K562 (cell line): ENCODE measurements around the gene TSC22D2. TPM values are rescaled to one million over a fixed set of nuclear protein-coding genes. Genes with fewer than 3 reads are reported as not detected.

ENCODE experiments used
- ATAC-seq: fragments of 200-7000 bp; cut with Tn5 transposase; 3 replicates; pipeline ENCODE4 v1.9.1; 2020; ENCODE audit warnings: moderate library complexity
- BruUV-seq: library from RNA; stranded (reverse); fragments of 400-500 nt; replicated peaks from 2 replicates; lab custom pipeline; 2021; lab: Mats Ljungman, UMichigan
- CTCF ChIA-PET: fragments of 300-600 bp; formaldehyde crosslinking; extraction: SDS; loops from one replicate; lab custom pipeline; 2021; ENCODE audit warnings: low intra/inter-chr PET ratio; lab: Yijun Ruan, JAX
- POLR2A ChIA-PET: fragments of 300-600, 350-650 bp; sonication (Branson Sonifier 250); formaldehyde crosslinking; extraction: SDS; loops from one replicate; lab custom pipeline; 2021; ENCODE audit warnings: antibody characterized with exemption, inconsistent platforms; lab: Yijun Ruan, JAX
- DNase-seq, 4 experiments: peaks; one replicate each; pipeline versions ENCODE4 v3.0.0 to v3.0.0-alpha.2; 2011 to 2018; ENCODE audit warnings: low spot score in 3 of 4, mixed read lengths in 3 of 4; ENCODE audit errors: extremely low read depth in 1 of 4
- FAIRE-seq: peaks from 2 replicates; lab custom pipeline; 2011; peaks lifted over from hg19 to GRCh38; lab: Jason Lieb, UNC
- H2AFZ ChIP-seq: 2 replicates; pipeline ENCODE4 v1.6.0; 2011; ENCODE audit warnings: low read depth, low read length, control low read depth, inconsistent platforms
- H3K27ac ChIP-seq: fragments of 200-600 bp; 3 replicates; pipeline ENCODE4 v1.8.0; 2011; ENCODE audit warnings: low read depth, mild to moderate bottlenecking, control low read depth, inconsistent platforms, low read length, moderate library complexity, mixed read lengths; ENCODE audit errors: extremely low read depth
- H3K27me3 ChIP-seq, 2 experiments: fragments of 300-600 bp in 1 of 2; 2 replicates in 1 of 2; 3 replicates in 1 of 2; pipeline versions ENCODE4 v1.6.0 to v1.8.0; 2011; ENCODE audit warnings: inconsistent platforms in 2 of 2, low read length in 2 of 2, mild to moderate bottlenecking in 1 of 2, mixed read lengths in 1 of 2, moderate library complexity in 1 of 2; ENCODE audit not compliant: control insufficient read depth in 2 of 2, insufficient read depth in 2 of 2
- H3K36me3 ChIP-seq: fragments of 300-600 bp; 3 replicates; pipeline ENCODE4 v1.8.0; 2011; ENCODE audit warnings: mild to moderate bottlenecking, low read length, inconsistent platforms; ENCODE audit not compliant: control insufficient read depth, insufficient read depth
- H3K4me1 ChIP-seq, 2 experiments: fragments of 200-600 bp in 1 of 2; replicated peaks in 1 of 2; 2 replicates in 1 of 2; 3 replicates in 1 of 2; pipeline versions ENCODE4 v1.5.1 to v1.8.0; 2011; ENCODE audit warnings: inconsistent platforms in 2 of 2, low read length in 2 of 2, mild to moderate bottlenecking in 1 of 2, mixed read lengths in 1 of 2, moderate library complexity in 1 of 2; ENCODE audit not compliant: control insufficient read depth in 2 of 2, insufficient read depth in 2 of 2
- H3K4me2 ChIP-seq: 2 replicates; pipeline ENCODE4 v1.6.1; 2011; ENCODE audit warnings: low read length, control low read depth, inconsistent platforms, mixed read lengths; ENCODE audit not compliant: insufficient read depth
- H3K4me3 ChIP-seq: fragments of 200-600 bp; sonication (generic), shearing (Covaris generic); 2 replicates; pipeline ENCODE4 v1.5.1; 2016; ENCODE audit warnings: control low read depth, inconsistent platforms
- H3K79me2 ChIP-seq: fragments of 200-600 bp; 3 replicates; pipeline ENCODE4 v1.8.0; 2011; ENCODE audit warnings: low read length, inconsistent platforms; ENCODE audit not compliant: control insufficient read depth, insufficient read depth
- H3K9ac ChIP-seq, 2 experiments: 2 replicates each; pipeline versions ENCODE4 v1.6.0 to v1.6.1; 2011; ENCODE audit warnings: low read depth in 2 of 2, low read length in 2 of 2, control low read depth in 1 of 2, inconsistent platforms in 1 of 2, mild to moderate bottlenecking in 1 of 2, mixed read lengths in 1 of 2; ENCODE audit not compliant: insufficient read depth in 1 of 2
- H3K9me1 ChIP-seq: one replicate; pipeline ENCODE4 v1.6.0; 2011; ENCODE audit warnings: inconsistent platforms, mild to moderate bottlenecking, low read length, moderate library complexity; ENCODE audit not compliant: control insufficient read depth, insufficient read depth
- H3K9me3 ChIP-seq: replicated peaks from 2 replicates; pipeline ENCODE4 v1.5.1; 2011; ENCODE audit warnings: low read depth, low read length, inconsistent platforms; ENCODE audit not compliant: control insufficient read depth, insufficient read depth
- H4K20me1 ChIP-seq: replicated peaks from 2 replicates; pipeline ENCODE4 v1.6.1; 2011; ENCODE audit warnings: low read length, inconsistent platforms, mixed read lengths; ENCODE audit not compliant: control insufficient read depth, insufficient read depth
- ARHGAP35 ChIP-seq: fragments of 450-650 bp; IDR thresholded peaks from 2 replicates; pipeline ENCODE4 v1.6.1; 2018; ENCODE audit not compliant: partially characterized antibody
- ATF3 ChIP-seq, 2 experiments: fragments of 450-650 bp in 1 of 2; sonication (generic) in 1 of 2; formaldehyde crosslinking in 1 of 2; IDR thresholded peaks in 1 of 2; conservative IDR thresholded peaks in 1 of 2; 2 replicates each; pipeline versions ENCODE4 v1.6.1 to v1.8.1; 2016 to 2023; ENCODE audit warnings: mild to moderate bottlenecking in 2 of 2, moderate library complexity in 2 of 2, inconsistent platforms in 1 of 2, missing genetic modification reagents in 1 of 2
- C11orf30 ChIP-seq: fragments of 450-650 bp; IDR thresholded peaks from 2 replicates; pipeline ENCODE4 v1.6.1; 2016; ENCODE audit warnings: low read depth, mild to moderate bottlenecking
- CEBPZ ChIP-seq: fragments of 150-350 bp; IDR thresholded peaks from 2 replicates; pipeline ENCODE4 v1.6.1; 2014; ENCODE audit warnings: low read depth, mild to moderate bottlenecking, low read length, borderline replicate concordance
- KDM1A ChIP-seq, 2 experiments: fragments of 450-650 bp; IDR thresholded peaks; 2 replicates each; pipeline ENCODE4 v1.6.1; 2016; ENCODE audit warnings: mild to moderate bottlenecking in 2 of 2
- RBM22 ChIP-seq: fragments of 200-400 bp; formaldehyde crosslinking; IDR thresholded peaks from 2 replicates; pipeline ENCODE4 v1.6.1; 2018; ENCODE audit warnings: low read length, low read depth; ENCODE audit not compliant: poor library complexity, severe bottlenecking
- SRSF7 ChIP-seq: fragments of 200-400 bp; formaldehyde crosslinking; optimal IDR thresholded peaks from 2 replicates; pipeline ENCODE3; 2017; ENCODE audit warnings: mild to moderate bottlenecking, low read depth, low read length
- THRAP3 ChIP-seq: fragments of 450-650 bp; IDR thresholded peaks from 2 replicates; pipeline ENCODE4 v1.6.1; 2016; ENCODE audit warnings: mild to moderate bottlenecking, inconsistent platforms, borderline replicate concordance
- TSC22D4 ChIP-seq: fragments of 450-650 bp; IDR thresholded peaks from 2 replicates; pipeline ENCODE4 v1.6.1; 2016; ENCODE audit warnings: missing genetic modification characterization, missing biosample characterization, control low read depth
- ZNF316 ChIP-seq: fragments of 450-650 bp; IDR thresholded peaks from 2 replicates; pipeline ENCODE4 v1.6.1; 2016
- WGBS: fragments of 100-300 bp; shearing (Covaris generic); methylation state at CpG from one replicate; pipeline ENCODE4 v1.1.6; 2016; ENCODE audit warnings: low coverage, mixed read lengths; ENCODE audit not compliant: insufficient coverage; ENCODE audit errors: missing lambda C conversion rate; 5-methylcytosine and 5-hydroxymethylcytosine counted together
- in situ Hi-C: fragments of 300-500 bp; cut with MboI; formaldehyde crosslinking; loops from 4 replicates; pipeline ENCODE4 v1.15.0; 2018; ENCODE audit warnings: inconsistent platforms, mixed read lengths
- intact Hi-C: fragments of 100-400 bp; cut with micrococcal nuclease; formaldehyde crosslinking; loops from 2 replicates; pipeline ENCODE4 v1.14.2; 2022
- polyA plus RNA-seq, 8 experiments: library from polyadenylated mRNA; depleted of rRNA in 4 of 8; stranded (reverse) in 5 of 8; unstranded in 3 of 8; fragments of >200 nt; fragmentation: Nextera tagmentation in 2 of 8; fragmentation: Illumina TruSeq in 1 of 8; extraction: Ambion mirVana in 2 of 8; extraction: Trizol in 1 of 8; gene quantifications; 2 replicates each; pipeline versions ENCODE4 v1.2.1 to v1.2.3, GENCODE V29; 2011 to 2014; ENCODE audit warnings: inconsistent platforms in 1 of 8, missing spikeins in 1 of 8
- total RNA-seq, 7 experiments: library from RNA; depleted of rRNA in 6 of 7; stranded (reverse); fragments of >200 nt in 6 of 7; fragmentation: Illumina TruSeq in 2 of 7; extraction: Trizol in 2 of 7; gene quantifications; 2 replicates each; pipeline versions ENCODE4 v1.2.1 to v1.2.3, GENCODE V29; 2011 to 2021; ENCODE audit warnings: low replicate concordance in 1 of 7

TSC22D2 gene
- total and polyA plus RNA-seq, 9 of the 15 experiments (the other 6 are each of a cell fraction or from before 2014, with no cell fraction given), result 5.5 to 44.0 (median 19.3) TPM

DNA sequence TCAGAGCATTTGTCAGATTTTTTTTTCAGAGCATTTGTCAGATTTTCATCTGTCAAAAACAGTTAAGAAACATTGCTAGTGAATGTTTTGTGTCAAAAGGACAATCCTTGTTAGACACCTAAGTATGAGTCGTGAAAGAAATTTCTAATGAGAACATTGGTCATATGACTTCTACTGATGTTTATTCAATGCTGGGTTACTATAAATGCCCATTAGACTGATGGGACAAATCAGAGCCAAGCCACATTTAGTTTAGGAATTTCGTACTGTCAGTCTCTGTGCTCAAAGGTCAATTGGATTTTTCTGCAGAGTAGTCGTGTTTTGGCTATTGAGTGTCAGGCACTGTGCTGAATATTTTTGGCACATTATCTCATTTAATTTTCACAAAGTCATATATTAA, 31.6 kb downstream of the TSC22D2 start:
- ATAC-seq, result no peak
- 83% methylated on average over 3 of the region's 3 CpGs for WGBS
- Histone ChIP-seq H3K27me3 (no peaks in the 10 kb centered on the region), H3K4me3 (no peak overlapping the region), H3K4me1 (no peaks in the 10 kb centered on the region; a peak in 1 of 5 replicates), H3K9ac (no peak overlapping the region), H3K27ac (no peak overlapping the region), H2AFZ (no peak overlapping the region), H3K79me2 (peaks cover 96% of the 10 kb centered on the region), H3K9me3 (no peaks in the 10 kb centered on the region), H4K20me1 (no peaks in the 10 kb centered on the region), H3K9me1 (no peaks in the 10 kb centered on the region), H3K4me2 (no peak overlapping the region), H3K36me3 (peaks cover 76% of the 10 kb centered on the region; the same call in 2 of the 3 replicates)
- no peak for DNase-seq
- CTCF ChIA-PET, result no interaction called here
- no TSS peak for BruUV-seq
- in situ Hi-C loops, result no loop called here
- POLR2A ChIA-PET, result no interaction called here
- no peak for FAIRE-seq
- no peak for TF ChIP-seq TSC22D4 (tag)
- no peak for TF ChIP-seq RBM22
- 0 out of 4 replicates have a peak, but pooled peaks of 1 of the 2 experiments have one; percentile 12 for TF ChIP-seq KDM1A (IDR thresholded peaks at IDR 0.05)
- TF ChIP-seq ARHGAP35, result no peak
- no peak for TF ChIP-seq SRSF7
- intact Hi-C loops, result no loop called here

DNA sequence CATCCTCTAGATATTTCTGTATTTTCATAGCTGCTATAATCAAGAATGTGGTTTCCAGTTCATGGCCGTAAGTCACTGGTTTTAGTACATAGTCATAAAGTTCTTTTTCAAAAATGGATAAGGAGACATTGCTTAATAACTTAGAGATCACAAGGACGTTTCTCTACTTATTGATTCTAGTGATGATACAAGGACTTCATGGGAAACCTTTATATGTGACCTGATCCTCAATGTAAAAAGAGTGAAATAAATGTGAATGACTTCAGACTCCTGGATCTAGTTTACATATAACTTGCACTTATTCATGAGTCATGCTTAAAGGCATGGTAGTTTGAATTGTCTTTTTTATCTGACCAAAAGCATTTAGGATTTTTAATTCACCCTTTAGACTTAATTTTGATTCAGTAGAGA, 35.2 kb downstream of the TSC22D2 start:
- FAIRE-seq, result no peak

More for the DNA sequence above, 35.2 kb downstream of the TSC22D2 start:
- Histone ChIP-seq H3K27me3 (no peaks in the 10 kb centered on the region), H4K20me1 (no peaks in the 10 kb centered on the region), H3K27ac (no peak overlapping the region), H3K9me1 (no peaks in the 10 kb centered on the region), H3K9me3 (no peaks in the 10 kb centered on the region), H3K9ac (no peak overlapping the region), H3K4me3 (no peak overlapping the region), H3K4me2 (no peak overlapping the region), H3K4me1 (peaks cover 4 to 15% of the 10 kb centered on the region in 2 experiments; a peak in 4 of 5 replicates), H3K36me3 (peaks cover 60% of the 10 kb centered on the region; the same call in 2 of the 3 replicates), H2AFZ (no peak overlapping the region), H3K79me2 (peaks cover 97% of the 10 kb centered on the region)
- BruUV-seq, result no TSS peak
- POLR2A ChIA-PET, result interaction anchor here (1.5 to 2.6 kb wide), 2 partner anchors 10 to 11 kb away, joined by 4 to 14 read pairs; no protein-coding TSS in a partner anchor
- 56% methylated on average over 2 of the region's 2 CpGs for WGBS
- ATAC-seq (no peak), DNase-seq (no peak)
- no peak for TF ChIP-seq CEBPZ
- peak; percentile 42; the same call in 1 of the 2 replicates for TF ChIP-seq ZNF316
- TF ChIP-seq ATF3 (IDR thresholded peaks at IDR 0.05), result peak; percentile 18; the same call in 1 of the 2 replicates
- no peak for TF ChIP-seq ATF3 (CRISPR knock-in tag; conservative IDR thresholded peaks at IDR 0.05)
- TF ChIP-seq C11orf30, result 0 out of 2 replicates have a peak, but pooled peaks have one; percentile 7
- TF ChIP-seq THRAP3, result no peak
- intact Hi-C loops, result no loop called here
- CTCF ChIA-PET, result no interaction called here
- in situ Hi-C loops, result no loop called here
